DOHH2 (cell line): ENCODE data around the gene CDNF.

Source experiments
- H3F3A ChIP-seq: fragments of 200-600 bp; sonication (generic), shearing (Covaris generic); 2 replicates; pipeline ENCODE4 v1.6.0; 2016; ENCODE audit warnings: antibody characterized with exemption, mild to moderate bottlenecking; ENCODE audit not compliant: control insufficient read depth, insufficient read depth
- H3K27ac ChIP-seq: fragments of 200-600 bp; sonication (generic); 2 replicates; pipeline ENCODE4 v1.5.1; 2014; ENCODE audit warnings: low read depth, mild to moderate bottlenecking, low read length, moderate library complexity
- H3K27me3 ChIP-seq: fragments of 200-600 bp; sonication (generic); 2 replicates; pipeline ENCODE4 v1.6.1; 2014; ENCODE audit warnings: mild to moderate bottlenecking, low read length, mixed read lengths; ENCODE audit not compliant: control insufficient read depth
- H3K36me3 ChIP-seq: fragments of 200-600 bp; sonication (generic); 2 replicates; pipeline ENCODE4 v1.6.1; 2014; ENCODE audit warnings: mild to moderate bottlenecking, low read length, moderate library complexity, mixed read lengths; ENCODE audit not compliant: control insufficient read depth
- H3K4me1 ChIP-seq: fragments of 200-600 bp; sonication (generic); 2 replicates; pipeline ENCODE4 v1.6.1; 2014; ENCODE audit warnings: mild to moderate bottlenecking, low read length, mixed read lengths; ENCODE audit not compliant: control insufficient read depth
- H3K4me2 ChIP-seq: fragments of 200-600 bp; sonication (generic); 2 replicates; pipeline ENCODE4 v1.6.0; 2014; ENCODE audit warnings: mild to moderate bottlenecking, low read length, moderate library complexity
- H3K4me3 ChIP-seq: fragments of 200-600 bp; sonication (generic); 2 replicates; pipeline ENCODE4 v1.5.1; 2014; ENCODE audit warnings: mild to moderate bottlenecking, low read length, mixed read lengths
- H3K79me2 ChIP-seq: fragments of 200-600 bp; sonication (generic); 2 replicates; pipeline ENCODE4 v1.6.1; 2014; ENCODE audit warnings: mild to moderate bottlenecking, low read length, mixed read lengths; ENCODE audit not compliant: control insufficient read depth
- H3K9me2 ChIP-seq: fragments of 200-600 bp; sonication (generic); replicated peaks from 2 replicates; pipeline ENCODE4 v1.6.1; 2014; ENCODE audit warnings: mild to moderate bottlenecking, low read length, mixed read lengths; ENCODE audit not compliant: control insufficient read depth
- H3K9me3 ChIP-seq: fragments of 200-600 bp; sonication (generic); 2 replicates; pipeline ENCODE4 v1.6.1; 2014; ENCODE audit warnings: antibody characterized with exemption, low read length, mixed read lengths; ENCODE audit not compliant: control insufficient read depth, insufficient read depth
- H4K20me1 ChIP-seq: fragments of 200-600 bp; sonication (generic); 2 replicates; pipeline ENCODE4 v1.6.0; 2014; ENCODE audit warnings: low read depth, mild to moderate bottlenecking, antibody characterized with exemption, low read length, moderate library complexity; ENCODE audit not compliant: control insufficient read depth, insufficient read depth
- CTCF ChIP-seq: fragments of 200-600 bp; sonication (generic); IDR thresholded peaks from one replicate; pipeline ENCODE4 v1.5.1; 2014; ENCODE audit warnings: antibody characterized with exemption, mild to moderate bottlenecking, low read depth, low read length; ENCODE audit not compliant: poor library complexity, severe bottlenecking
- EZH2phosphoT487 ChIP-seq: fragments of 200-600 bp; sonication (generic); IDR thresholded peaks from 2 replicates; pipeline ENCODE4 v1.6.1; 2017; ENCODE audit warnings: borderline replicate concordance, mild to moderate bottlenecking, antibody characterized with exemption, low read length, moderate library complexity, mixed read lengths

The CDNF gene

DNA sequence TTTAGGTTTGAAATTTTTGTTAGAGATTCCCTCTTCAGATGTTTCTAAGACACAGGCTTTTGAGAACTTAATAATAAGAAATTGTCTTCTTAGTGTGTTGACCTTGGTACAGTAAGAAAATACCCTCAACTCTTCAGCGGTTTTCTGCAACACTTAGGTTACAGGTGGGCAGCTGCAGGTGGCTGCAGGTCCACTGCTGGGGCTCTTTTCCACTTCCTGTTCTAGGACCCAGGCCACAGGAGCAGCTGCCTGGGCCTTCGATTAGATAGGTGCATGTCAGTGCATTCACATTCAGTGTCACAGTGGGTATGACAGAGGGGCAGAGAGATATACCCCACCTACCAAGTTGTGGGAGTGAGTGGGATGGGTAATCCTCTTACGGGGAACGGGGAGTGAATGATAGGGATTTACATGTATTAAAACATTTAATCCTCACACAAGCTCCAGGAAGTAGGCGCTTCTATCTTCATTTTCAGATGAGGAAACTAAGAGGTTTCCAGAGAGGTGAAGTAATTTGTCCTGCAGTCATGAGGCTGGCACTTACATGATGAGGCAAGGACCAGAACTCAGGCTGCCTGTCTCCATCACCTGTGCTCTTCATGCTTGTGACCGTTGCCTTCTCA is 20.6 kb upstream of the CDNF start:
- H3K4me1 ChIP-seq, result peaks cover 17% of the 10 kb centered on the region
- no peak overlapping the region for H3K4me2 ChIP-seq
- TF ChIP-seq CTCF (no peak), EZH2phosphoT487 (no peak)
- H3K36me3 ChIP-seq, result peaks cover 76% of the 10 kb centered on the region
- no peaks in the 10 kb centered on the region for H3K9me3 ChIP-seq
- no peak overlapping the region for H3K4me3 ChIP-seq
- H4K20me1 ChIP-seq, result no peaks in the 10 kb centered on the region
- no peak overlapping the region for H3K27ac ChIP-seq
- 0 out of 2 replicates have a peak, but pooled peaks cover 2% of the 10 kb centered on the region for H3F3A ChIP-seq
- no peaks in the 10 kb centered on the region for H3K9me2 ChIP-seq
- no peaks in the 10 kb centered on the region for H3K27me3 ChIP-seq
- H3K79me2 ChIP-seq, result no peaks in the 10 kb centered on the region

DNA sequence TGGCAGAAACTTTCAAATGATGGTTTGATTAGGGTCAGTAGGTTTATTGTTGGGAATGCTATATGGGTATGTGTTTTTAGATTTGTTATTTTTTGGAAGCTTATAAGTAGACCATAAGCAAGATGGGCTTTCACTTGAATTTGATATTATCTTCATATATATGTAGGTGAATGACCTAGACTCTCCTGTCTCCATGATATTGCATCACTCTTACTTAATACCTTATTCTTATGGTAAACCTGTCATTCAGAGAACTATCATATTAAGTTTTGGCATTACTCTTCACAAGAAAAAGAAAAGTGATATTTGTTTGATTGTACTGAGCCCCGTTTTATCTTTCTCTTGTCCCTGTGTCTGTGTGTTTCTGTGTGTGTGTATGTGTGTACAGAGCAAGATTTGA is 17.6 kb upstream of the CDNF start:
- Histone ChIP-seq H3K27me3 (no peaks in the 10 kb centered on the region), H3K4me2 (no peak overlapping the region), H3K9me2 (no peaks in the 10 kb centered on the region), H4K20me1 (no peaks in the 10 kb centered on the region), H3K36me3 (peaks cover 86% of the 10 kb centered on the region), H3K9me3 (no peaks in the 10 kb centered on the region), H3K79me2 (no peaks in the 10 kb centered on the region), H3K4me1 (peaks cover 17% of the 10 kb centered on the region), H3K27ac (no peak overlapping the region), H3F3A (peaks cover 10% of the 10 kb centered on the region; the same call in 1 of the 2 replicates), H3K4me3 (no peak overlapping the region)
- TF ChIP-seq EZH2phosphoT487, result no peak
- TF ChIP-seq CTCF, result no peak

DNA sequence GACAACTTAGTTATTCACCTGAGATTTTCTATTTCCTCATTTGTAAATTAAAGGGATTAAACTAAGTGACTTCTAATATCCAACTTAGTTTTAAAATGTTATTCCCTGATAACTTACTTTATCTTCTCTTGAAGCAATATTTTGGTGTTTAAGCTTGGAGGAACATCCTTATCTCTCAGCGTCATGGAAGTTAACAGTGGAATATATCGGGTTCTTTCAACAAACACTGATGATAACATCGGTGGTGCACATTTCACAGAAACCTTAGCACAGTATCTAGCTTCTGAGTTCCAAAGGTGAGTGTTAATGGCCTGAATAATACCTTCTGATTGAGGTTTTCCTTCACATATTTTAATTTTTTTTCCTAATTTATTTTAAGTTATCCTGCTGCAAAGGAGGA is 14.4 kb upstream of the CDNF start:
- no peak for TF ChIP-seq EZH2phosphoT487
- TF ChIP-seq CTCF, result no peak
- no peaks in the 10 kb centered on the region for H3K27me3 ChIP-seq
- H3K36me3 ChIP-seq, result peaks cover 76% of the 10 kb centered on the region
- H3K4me3 ChIP-seq, result no peak overlapping the region
- no peaks in the 10 kb centered on the region for H4K20me1 ChIP-seq
- no peaks in the 10 kb centered on the region for H3K9me3 ChIP-seq
- no peak overlapping the region for H3K27ac ChIP-seq
- H3K4me2 ChIP-seq, result no peak overlapping the region
- H3K79me2 ChIP-seq, result no peaks in the 10 kb centered on the region; the same call in 1 of the 2 replicates
- H3K4me1 ChIP-seq, result no peaks in the 10 kb centered on the region
- H3F3A ChIP-seq, result peaks cover 14% of the 10 kb centered on the region; the same call in 1 of the 2 replicates
- no peaks in the 10 kb centered on the region for H3K9me2 ChIP-seq
